PFSK-1 (cell line): ENCODE results near the gene NALCN.

Source experiments
- FOXP2 ChIP-seq: optimal IDR thresholded peaks from 2 replicates; pipeline ENCODE3; 2011; ENCODE audit warnings: borderline replicate concordance, control low read depth, inconsistent platforms; ENCODE audit not compliant: insufficient read depth; ENCODE audit errors: extremely low read length, extremely low read depth
- POLR2AphosphoS5 ChIP-seq: IDR thresholded peaks from 2 replicates; pipeline ENCODE4 v1.6.1; 2012; ENCODE audit warnings: low read depth, mild to moderate bottlenecking, control low read depth, low read length, moderate library complexity
- SIN3A ChIP-seq: IDR thresholded peaks from 2 replicates; pipeline ENCODE4 v1.6.1; 2012; ENCODE audit warnings: mild to moderate bottlenecking, low read length, moderate library complexity, borderline replicate concordance; ENCODE audit not compliant: insufficient read depth
- TAF1 ChIP-seq: IDR thresholded peaks from 2 replicates; pipeline ENCODE4 v1.6.1; 2012; ENCODE audit warnings: low read length, control low read depth, borderline replicate concordance; ENCODE audit not compliant: insufficient read depth
- TF ChIP-seq, protein P1 (sequence below), 2 experiments: IDR thresholded peaks; 2 replicates each; pipeline versions ENCODE4 v1.6.1 to v1.8.0; 2011 to 2012; ENCODE audit warnings: low read depth in 2 of 2, low read length in 2 of 2, control low read depth in 1 of 2, inconsistent platforms in 1 of 2, mild to moderate bottlenecking in 1 of 2, moderate library complexity in 1 of 2; ENCODE audit not compliant: insufficient read depth in 1 of 2

DNA sequence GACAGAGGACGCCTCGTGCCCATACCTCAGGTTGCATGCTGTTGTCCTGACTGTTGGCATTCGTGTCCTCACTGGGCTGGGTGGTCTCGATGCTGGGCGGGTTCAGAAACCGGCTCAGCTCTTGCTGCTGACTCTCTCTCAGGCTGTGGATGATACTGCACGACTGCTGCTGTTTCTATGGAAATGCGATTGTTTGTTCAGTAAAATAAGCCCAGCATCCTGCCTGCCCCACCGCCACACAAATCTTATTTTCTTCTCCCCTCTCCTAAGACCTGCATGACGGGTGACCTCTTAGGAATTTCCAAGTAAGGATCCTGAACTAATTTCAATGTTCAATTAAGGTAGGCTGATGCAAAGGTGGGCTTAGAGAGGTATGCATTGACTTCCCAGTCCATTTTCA is 356.5 kb downstream of the NALCN start:
- TF ChIP-seq, protein P1, sequence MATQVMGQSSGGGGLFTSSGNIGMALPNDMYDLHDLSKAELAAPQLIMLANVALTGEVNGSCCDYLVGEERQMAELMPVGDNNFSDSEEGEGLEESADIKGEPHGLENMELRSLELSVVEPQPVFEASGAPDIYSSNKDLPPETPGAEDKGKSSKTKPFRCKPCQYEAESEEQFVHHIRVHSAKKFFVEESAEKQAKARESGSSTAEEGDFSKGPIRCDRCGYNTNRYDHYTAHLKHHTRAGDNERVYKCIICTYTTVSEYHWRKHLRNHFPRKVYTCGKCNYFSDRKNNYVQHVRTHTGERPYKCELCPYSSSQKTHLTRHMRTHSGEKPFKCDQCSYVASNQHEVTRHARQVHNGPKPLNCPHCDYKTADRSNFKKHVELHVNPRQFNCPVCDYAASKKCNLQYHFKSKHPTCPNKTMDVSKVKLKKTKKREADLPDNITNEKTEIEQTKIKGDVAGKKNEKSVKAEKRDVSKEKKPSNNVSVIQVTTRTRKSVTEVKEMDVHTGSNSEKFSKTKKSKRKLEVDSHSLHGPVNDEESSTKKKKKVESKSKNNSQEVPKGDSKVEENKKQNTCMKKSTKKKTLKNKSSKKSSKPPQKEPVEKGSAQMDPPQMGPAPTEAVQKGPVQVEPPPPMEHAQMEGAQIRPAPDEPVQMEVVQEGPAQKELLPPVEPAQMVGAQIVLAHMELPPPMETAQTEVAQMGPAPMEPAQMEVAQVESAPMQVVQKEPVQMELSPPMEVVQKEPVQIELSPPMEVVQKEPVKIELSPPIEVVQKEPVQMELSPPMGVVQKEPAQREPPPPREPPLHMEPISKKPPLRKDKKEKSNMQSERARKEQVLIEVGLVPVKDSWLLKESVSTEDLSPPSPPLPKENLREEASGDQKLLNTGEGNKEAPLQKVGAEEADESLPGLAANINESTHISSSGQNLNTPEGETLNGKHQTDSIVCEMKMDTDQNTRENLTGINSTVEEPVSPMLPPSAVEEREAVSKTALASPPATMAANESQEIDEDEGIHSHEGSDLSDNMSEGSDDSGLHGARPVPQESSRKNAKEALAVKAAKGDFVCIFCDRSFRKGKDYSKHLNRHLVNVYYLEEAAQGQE (IDR thresholded peaks at IDR 0.05; ENCODE audit: insufficient read depth in 1 of 2, low read depth in 2 of 2, low read length in 2 of 2): no peak
- TF ChIP-seq POLR2AphosphoS5: no peak
- no peak for TF ChIP-seq TAF1
- TF ChIP-seq SIN3A: no peak
- TF ChIP-seq FOXP2: no peak
